ENCODE data around the gene CTAGE1. TPM values are rescaled to one million over a fixed set of nuclear protein-coding genes. Genes with fewer than 3 reads are reported as not detected.

Gene CTAGE1
- total and polyA plus RNA-seq, 3 donors from 2014 or later, result 4.2 to 19.6 (median 5.2) TPM

- intact Hi-C loops (cut with DNase I; ENCODE audit: low total_unique reads), result no loop called here
- H3K4me1 ChIP-seq, result no peaks in the 10 kb centered on the region
These were observed 53.8 kb downstream of the CTAGE1 start for GRCh38 chr18:22363867-22364463.

More at GRCh38 chr18:22363867-22364463, 53.8 kb downstream of the CTAGE1 start:
- no peaks in the 10 kb centered on the region for H3K27me3 ChIP-seq
- no peaks in the 10 kb centered on the region for H3K36me3 ChIP-seq (ENCODE audit: low read depth, missing control alignments)
- TF ChIP-seq POLR2A (IDR thresholded peaks at IDR 0.05) (no peak), CTCF (IDR thresholded peaks at IDR 0.05) (peak in 1 of 3 experiments; percentile 5)
- no peak for DNase-seq
- 89 to 92% methylated on average over 1 of the region's 1 CpG for WGBS, 2 donors
- no peaks in the 10 kb centered on the region for H3K9me3 ChIP-seq
- H3K27ac ChIP-seq, result no peak overlapping the region
- no peak overlapping the region for H3K4me3 ChIP-seq

Other genes starting within 250 kb of the CTAGE1 start
- 10 to 100 TPM; 50.5 to 54.6 TPM for gene GATA6, start 248.3 kb downstream of the CTAGE1 start, total RNA-seq
- 13.8 TPM for gene GATA6, start 248.3 kb downstream of the CTAGE1 start, polyA plus RNA-seq (ENCODE audit: insufficient read depth, low read depth, low replicate concordance)